Mammary epithelial cell (primary cell): Measurements from ENCODE around the gene LDHAL6A.

Experiments used
- EZH2 ChIP-seq: IDR thresholded peaks from 2 replicates; pipeline ENCODE4 v1.6.1; 2012; ENCODE audit warnings: low read length, inconsistent platforms, borderline replicate concordance
- TF ChIP-seq, protein P1 (sequence below), 2 donors: IDR thresholded peaks in 1 of 2; conservative IDR thresholded peaks in 1 of 2; 2 replicates each; pipeline ENCODE4 v1.5.1; 2011 to 2012; ENCODE audit warnings: inconsistent platforms in 2 of 2, low read length in 2 of 2, mild to moderate bottlenecking in 2 of 2, control low read depth in 1 of 2, low read depth in 1 of 2; ENCODE audit not compliant: insufficient read depth in 1 of 2; ENCODE audit errors: extremely low read depth in 1 of 2

DNA sequence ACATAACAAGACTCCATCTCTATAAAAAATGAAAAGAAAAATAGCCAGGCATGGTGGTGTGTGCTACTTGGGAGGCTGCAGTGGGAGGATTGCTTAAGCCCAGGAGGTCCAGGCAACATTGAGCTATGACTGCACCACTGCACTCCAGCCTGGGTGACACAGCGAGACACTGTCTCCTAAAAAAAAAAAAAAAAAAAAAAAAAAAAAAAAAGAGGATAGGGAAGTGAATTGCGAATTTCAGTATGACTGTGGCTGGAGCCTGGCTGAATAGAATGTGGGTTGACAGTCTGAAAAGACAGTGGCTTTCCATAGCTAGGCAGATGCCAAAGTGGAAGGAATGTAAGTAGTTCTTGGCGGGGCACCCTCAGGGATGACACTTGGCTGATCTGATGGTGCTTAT is 6.4 kb upstream of the LDHAL6A start:
- TF ChIP-seq, protein P1, sequence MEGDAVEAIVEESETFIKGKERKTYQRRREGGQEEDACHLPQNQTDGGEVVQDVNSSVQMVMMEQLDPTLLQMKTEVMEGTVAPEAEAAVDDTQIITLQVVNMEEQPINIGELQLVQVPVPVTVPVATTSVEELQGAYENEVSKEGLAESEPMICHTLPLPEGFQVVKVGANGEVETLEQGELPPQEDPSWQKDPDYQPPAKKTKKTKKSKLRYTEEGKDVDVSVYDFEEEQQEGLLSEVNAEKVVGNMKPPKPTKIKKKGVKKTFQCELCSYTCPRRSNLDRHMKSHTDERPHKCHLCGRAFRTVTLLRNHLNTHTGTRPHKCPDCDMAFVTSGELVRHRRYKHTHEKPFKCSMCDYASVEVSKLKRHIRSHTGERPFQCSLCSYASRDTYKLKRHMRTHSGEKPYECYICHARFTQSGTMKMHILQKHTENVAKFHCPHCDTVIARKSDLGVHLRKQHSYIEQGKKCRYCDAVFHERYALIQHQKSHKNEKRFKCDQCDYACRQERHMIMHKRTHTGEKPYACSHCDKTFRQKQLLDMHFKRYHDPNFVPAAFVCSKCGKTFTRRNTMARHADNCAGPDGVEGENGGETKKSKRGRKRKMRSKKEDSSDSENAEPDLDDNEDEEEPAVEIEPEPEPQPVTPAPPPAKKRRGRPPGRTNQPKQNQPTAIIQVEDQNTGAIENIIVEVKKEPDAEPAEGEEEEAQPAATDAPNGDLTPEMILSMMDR (conservative IDR thresholded peaks at IDR 0.05 in 1 of 2, IDR thresholded peaks at IDR 0.05 in 1 of 2; ENCODE audit: extremely low read depth in 1 of 2, insufficient read depth in 1 of 2, low read depth in 1 of 2, low read length in 2 of 2), result no peak
- no peak for TF ChIP-seq EZH2
